Keratinocyte (primary cell): ENCODE measurements around the gene CDK8. TPM values are rescaled to one million over a fixed set of nuclear protein-coding genes. Genes with fewer than 3 reads are reported as not detected.

ENCODE experiments used
- DNase-seq: peaks from one replicate; pipeline ENCODE4 v3.0.0-alpha.2; 2011; ENCODE audit warnings: low read depth, missing footprints, low spot score
- FAIRE-seq: peaks from 2 replicates; lab custom pipeline; 2011; peaks lifted over from hg19 to GRCh38; lab: Jason Lieb, UNC
- H2AFZ ChIP-seq: 2 replicates; pipeline ENCODE4 v1.6.0; 2012; ENCODE audit warnings: low read length, control low read depth, inconsistent platforms; ENCODE audit not compliant: control insufficient read depth
- H3K27ac ChIP-seq: 2 replicates; pipeline ENCODE4 v1.5.1; 2011; ENCODE audit warnings: low read length; ENCODE audit not compliant: control insufficient read depth, insufficient read depth
- H3K27me3 ChIP-seq: 3 replicates; pipeline ENCODE4 v1.6.0; 2011; ENCODE audit warnings: low read length; ENCODE audit not compliant: control insufficient read depth, insufficient read depth; ENCODE audit errors: extremely low read depth
- H3K36me3 ChIP-seq, 2 experiments: 2 replicates in 1 of 2; 3 replicates in 1 of 2; pipeline ENCODE4 v1.5.1; 2011; ENCODE audit warnings: low read length in 2 of 2, mild to moderate bottlenecking in 1 of 2; ENCODE audit not compliant: control insufficient read depth in 2 of 2, insufficient read depth in 2 of 2; ENCODE audit errors: extremely low read depth in 1 of 2
- H3K4me1 ChIP-seq: 3 replicates; pipeline ENCODE4 v1.5.1; 2011; ENCODE audit warnings: low read length; ENCODE audit not compliant: control insufficient read depth, insufficient read depth; ENCODE audit errors: extremely low read depth
- H3K4me2 ChIP-seq: 3 replicates; pipeline ENCODE4 v1.6.0; 2011; ENCODE audit warnings: low read depth, low read length; ENCODE audit not compliant: control insufficient read depth, insufficient read depth; ENCODE audit errors: extremely low read depth
- H3K4me3 ChIP-seq, 3 experiments: fragments of 200-600 bp in 1 of 3; sonication (generic) in 1 of 3; 2 replicates in 2 of 3; 3 replicates in 1 of 3; pipeline ENCODE4 v1.5.1; 2011 to 2016; ENCODE audit warnings: low read length in 3 of 3, mild to moderate bottlenecking in 3 of 3, control low read depth in 2 of 3, inconsistent platforms in 1 of 3, low read depth in 1 of 3, mixed read lengths in 1 of 3, mixed run types in 1 of 3, moderate library complexity in 1 of 3; ENCODE audit not compliant: control insufficient read depth in 2 of 3, insufficient read depth in 2 of 3; ENCODE audit errors: extremely low read depth in 1 of 3
- H3K79me2 ChIP-seq: 2 replicates; pipeline ENCODE4 v1.6.0; 2012; ENCODE audit warnings: low read length; ENCODE audit not compliant: control insufficient read depth, insufficient read depth
- H3K9ac ChIP-seq: 3 replicates; pipeline ENCODE4 v1.6.0; 2011; ENCODE audit warnings: low read length; ENCODE audit not compliant: control insufficient read depth, insufficient read depth; ENCODE audit errors: extremely low read depth
- H3K9me1 ChIP-seq: 3 replicates; pipeline ENCODE4 v1.6.0; 2011; ENCODE audit warnings: low read length; ENCODE audit not compliant: control insufficient read depth, insufficient read depth; ENCODE audit errors: extremely low read depth
- H3K9me3 ChIP-seq: 2 replicates; pipeline ENCODE4 v1.5.1; 2012; ENCODE audit warnings: low read depth, low read length; ENCODE audit not compliant: control insufficient read depth
- H4K20me1 ChIP-seq: 3 replicates; pipeline ENCODE4 v1.6.0; 2011; ENCODE audit warnings: low read length; ENCODE audit not compliant: control insufficient read depth, insufficient read depth; ENCODE audit errors: extremely low read depth
- EZH2 ChIP-seq: IDR thresholded peaks from one replicate; pipeline ENCODE4 v1.6.1; 2012; ENCODE audit warnings: inconsistent platforms, mild to moderate bottlenecking, low read length, moderate library complexity
- dilution Hi-C: fragments of 300-500 bp; cut with MboI; formaldehyde crosslinking; loops from one replicate; pipeline ENCODE4 v1.7.0; 2020; ENCODE audit warnings: low sequenced_read_pairs; ENCODE audit not compliant: extremely low pct_ligation_motif_present
- polyA plus RNA-seq, 5 experiments: library from polyadenylated mRNA; depleted of rRNA in 3 of 5; stranded (reverse) in 3 of 5; stranded (forward) in 1 of 5; unstranded in 1 of 5; fragments of >200 nt; gene quantifications; 1 replicate in 1 of 5; 2 replicates in 3 of 5; 3 replicates in 1 of 5; pipeline versions ENCODE4 v1.2.1 to v1.2.3, GENCODE V29; 2011 to 2012; ENCODE audit warnings: missing spikeins in 2 of 5, low read depth in 1 of 5, low replicate concordance in 1 of 5
- TF ChIP-seq, protein P1 (sequence below), 3 experiments: IDR thresholded peaks in 1 of 3; conservative IDR thresholded peaks in 1 of 3; optimal IDR thresholded peaks in 1 of 3; 2 replicates in 2 of 3; 3 replicates in 1 of 3; pipeline versions ENCODE3 to v1.5.1; 2011; ENCODE audit warnings: low read length in 3 of 3, mild to moderate bottlenecking in 3 of 3, moderate library complexity in 2 of 3, control low read depth in 1 of 3, inconsistent platforms in 1 of 3; ENCODE audit not compliant: insufficient read depth in 2 of 3; ENCODE audit errors: extremely low read depth in 1 of 3

The CDK8 gene
- polyA plus RNA-seq, 1 donor (not counting 4 experiments of a cell fraction or from before 2014, with no cell fraction given), result 27.5 TPM

GRCh38 chr13:26372747-26373146 is 118.8 kb downstream of the CDK8 start:
- FAIRE-seq (no peak), DNase-seq (no peak)
- dilution Hi-C loops, result no loop called here
- Histone ChIP-seq H4K20me1 (no peaks in the 10 kb centered on the region), H3K27ac (no peak overlapping the region), H2AFZ (no peak overlapping the region), H3K9ac (no peak overlapping the region), H3K9me1 (no peaks in the 10 kb centered on the region), H3K4me1 (no peaks in the 10 kb centered on the region), H3K36me3 (no peaks in the 10 kb centered on the region), H3K79me2 (no peaks in the 10 kb centered on the region), H3K4me3 (no peak overlapping the region), H3K27me3 (no peaks in the 10 kb centered on the region), H3K4me2 (no peak overlapping the region), H3K9me3 (no peaks in the 10 kb centered on the region)
- TF ChIP-seq EZH2, result no peak
- TF ChIP-seq, protein P1, sequence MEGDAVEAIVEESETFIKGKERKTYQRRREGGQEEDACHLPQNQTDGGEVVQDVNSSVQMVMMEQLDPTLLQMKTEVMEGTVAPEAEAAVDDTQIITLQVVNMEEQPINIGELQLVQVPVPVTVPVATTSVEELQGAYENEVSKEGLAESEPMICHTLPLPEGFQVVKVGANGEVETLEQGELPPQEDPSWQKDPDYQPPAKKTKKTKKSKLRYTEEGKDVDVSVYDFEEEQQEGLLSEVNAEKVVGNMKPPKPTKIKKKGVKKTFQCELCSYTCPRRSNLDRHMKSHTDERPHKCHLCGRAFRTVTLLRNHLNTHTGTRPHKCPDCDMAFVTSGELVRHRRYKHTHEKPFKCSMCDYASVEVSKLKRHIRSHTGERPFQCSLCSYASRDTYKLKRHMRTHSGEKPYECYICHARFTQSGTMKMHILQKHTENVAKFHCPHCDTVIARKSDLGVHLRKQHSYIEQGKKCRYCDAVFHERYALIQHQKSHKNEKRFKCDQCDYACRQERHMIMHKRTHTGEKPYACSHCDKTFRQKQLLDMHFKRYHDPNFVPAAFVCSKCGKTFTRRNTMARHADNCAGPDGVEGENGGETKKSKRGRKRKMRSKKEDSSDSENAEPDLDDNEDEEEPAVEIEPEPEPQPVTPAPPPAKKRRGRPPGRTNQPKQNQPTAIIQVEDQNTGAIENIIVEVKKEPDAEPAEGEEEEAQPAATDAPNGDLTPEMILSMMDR (optimal IDR thresholded peaks at IDR 0.05 in 1 of 3, IDR thresholded peaks at IDR 0.05 in 1 of 3, conservative IDR thresholded peaks at IDR 0.05 in 1 of 3; ENCODE audit: extremely low read depth in 1 of 3, insufficient read depth in 2 of 3, low read length in 3 of 3), result no peak

DNA sequence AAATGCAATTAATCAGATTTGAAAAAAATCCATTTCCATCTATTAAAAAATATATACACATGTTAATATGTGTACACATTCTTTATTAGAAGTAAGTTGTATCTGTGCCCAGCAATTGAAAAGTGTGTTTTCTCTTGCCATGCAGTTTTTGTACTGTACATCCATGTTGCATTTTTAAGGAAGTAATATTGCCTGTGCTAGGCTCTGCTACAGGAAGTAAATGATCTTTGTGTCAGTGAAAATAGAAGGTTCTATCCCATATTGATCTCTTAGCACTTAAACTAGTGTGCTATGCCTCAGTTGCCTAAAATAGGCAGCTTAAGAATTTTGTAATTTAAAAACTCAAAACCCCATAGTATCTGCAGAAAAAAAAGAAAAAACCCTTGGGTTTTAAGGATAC is 122.5 kb downstream of the CDK8 start:
- no peak overlapping the region for H3K4me3 ChIP-seq
- H2AFZ ChIP-seq, result no peak overlapping the region
- H3K4me1 ChIP-seq, result no peaks in the 10 kb centered on the region
- dilution Hi-C loops, result no loop called here
- H3K27ac ChIP-seq, result no peak overlapping the region
- H3K9me3 ChIP-seq, result no peaks in the 10 kb centered on the region
- H3K9ac ChIP-seq, result no peak overlapping the region
- H3K36me3 ChIP-seq, result no peaks in the 10 kb centered on the region
- H3K9me1 ChIP-seq, result no peaks in the 10 kb centered on the region
- no peak overlapping the region for H3K4me2 ChIP-seq
- FAIRE-seq (no peak), DNase-seq (no peak)
- TF ChIP-seq, protein P1 (optimal IDR thresholded peaks at IDR 0.05 in 1 of 3, IDR thresholded peaks at IDR 0.05 in 1 of 3, conservative IDR thresholded peaks at IDR 0.05 in 1 of 3; ENCODE audit: extremely low read depth in 1 of 3, insufficient read depth in 2 of 3, low read length in 3 of 3), result no peak
- TF ChIP-seq EZH2, result no peak
- H3K27me3 ChIP-seq, result no peaks in the 10 kb centered on the region
- no peaks in the 10 kb centered on the region for H3K79me2 ChIP-seq
- no peaks in the 10 kb centered on the region for H4K20me1 ChIP-seq
